Measurements from ENCODE around the gene SLC9A7.

SLC9A7 gene

GRCh38 chrX:46626566-46626965 lies 132.4 kb downstream of the SLC9A7 start:
- no peak overlapping the region for H3K4me3 ChIP-seq (ENCODE audit: low read length)
- DNase-seq (ENCODE audit: low read depth, low spot score), result no peak

- no peak for DNase-seq (ENCODE audit: low read depth, low spot score)
- no peak overlapping the region for H3K4me3 ChIP-seq (ENCODE audit: low read length)
Observed at GRCh38 chrX:46624090-46624786, 134.7 kb downstream of the SLC9A7 start.

GRCh38 chrX:46621572-46621971 lies 137.3 kb downstream of the SLC9A7 start:
- H3K4me3 ChIP-seq (ENCODE audit: low read length), result no peak overlapping the region
- no peak for DNase-seq (ENCODE audit: low read depth, low spot score)

- DNase-seq (ENCODE audit: low read depth, low spot score), result no peak
Observed at GRCh38 chrX:46620505-46620904, 138.4 kb downstream of the SLC9A7 start.

GRCh38 chrX:46618947-46619346 lies 140.0 kb downstream of the SLC9A7 start:
- no peak for DNase-seq (ENCODE audit: low read depth, low spot score)
- H3K4me3 ChIP-seq (ENCODE audit: low read length), result no peak overlapping the region

More at GRCh38 chrX:46620505-46620904, 138.4 kb downstream of the SLC9A7 start:
- no peak overlapping the region for H3K4me3 ChIP-seq (ENCODE audit: low read length)

GRCh38 chrX:46617906-46618305 lies 141.0 kb downstream of the SLC9A7 start:
- no peak for DNase-seq (ENCODE audit: low read depth, low spot score)
- H3K4me3 ChIP-seq (ENCODE audit: low read length), result no peak overlapping the region

- H3K4me3 ChIP-seq (ENCODE audit: low read length), result no peak overlapping the region
- DNase-seq (ENCODE audit: low read depth, low spot score), result peak; percentile 84
Observed at GRCh38 chrX:46611658-46612362, 147.1 kb downstream of the SLC9A7 start.

- peak; percentile 32 for DNase-seq (ENCODE audit: low read depth, low spot score)
- no peak overlapping the region for H3K4me3 ChIP-seq (ENCODE audit: low read length)
Observed at GRCh38 chrX:46610070-46610658, 148.8 kb downstream of the SLC9A7 start.

- no peak for DNase-seq (ENCODE audit: low read depth, low spot score)
- no peak overlapping the region for H3K4me3 ChIP-seq (ENCODE audit: low read length)
Observed at GRCh38 chrX:46607916-46608315, 151.0 kb downstream of the SLC9A7 start.

GRCh38 chrX:46602468-46603102 lies 156.3 kb downstream of the SLC9A7 start:
- DNase-seq (ENCODE audit: low read depth, low spot score), result no peak
- no peak overlapping the region for H3K4me3 ChIP-seq (ENCODE audit: low read length)

- H3K4me3 ChIP-seq (ENCODE audit: low read length), result no peak overlapping the region
- DNase-seq (ENCODE audit: low read depth, low spot score), result no peak
Observed at GRCh38 chrX:46601283-46601682, 157.6 kb downstream of the SLC9A7 start.

GRCh38 chrX:46599051-46599560 lies 159.8 kb downstream of the SLC9A7 start:
- no peak for DNase-seq (ENCODE audit: low read depth, low spot score)

GRCh38 chrX:46597771-46598170 lies 161.1 kb downstream of the SLC9A7 start:
- H3K4me3 ChIP-seq (ENCODE audit: low read length), result no peak overlapping the region
- no peak for DNase-seq (ENCODE audit: low read depth, low spot score)

More at GRCh38 chrX:46599051-46599560, 159.8 kb downstream of the SLC9A7 start:
- no peak overlapping the region for H3K4me3 ChIP-seq (ENCODE audit: low read length)

- H3K4me3 ChIP-seq (ENCODE audit: low read length), result no peak overlapping the region
- DNase-seq (ENCODE audit: low read depth, low spot score), result no peak
Observed at GRCh38 chrX:46597208-46597607, 161.7 kb downstream of the SLC9A7 start.

GRCh38 chrX:46595084-46595483 lies 163.8 kb downstream of the SLC9A7 start:
- no peak overlapping the region for H3K4me3 ChIP-seq (ENCODE audit: low read length)
- DNase-seq (ENCODE audit: low read depth, low spot score), result no peak

GRCh38 chrX:46589977-46590723 lies 168.8 kb downstream of the SLC9A7 start:
- DNase-seq (ENCODE audit: low read depth, low spot score), result no peak
- no peak overlapping the region for H3K4me3 ChIP-seq (ENCODE audit: low read length)

GRCh38 chrX:46588263-46588662 lies 170.7 kb downstream of the SLC9A7 start:
- DNase-seq (ENCODE audit: low read depth, low spot score), result peak; percentile 75
- H3K4me3 ChIP-seq (ENCODE audit: low read length), result peak overlapping the region; percentile 16

- no peak for DNase-seq (ENCODE audit: low read depth, low spot score)
- H3K4me3 ChIP-seq (ENCODE audit: low read length), result peak overlapping the region; percentile 7; the same call in 1 of the 2 replicates
Observed at GRCh38 chrX:46587753-46588171, 171.2 kb downstream of the SLC9A7 start.

- no peak overlapping the region for H3K4me3 ChIP-seq (ENCODE audit: low read length)
- DNase-seq (ENCODE audit: low read depth, low spot score), result no peak
Observed at GRCh38 chrX:46587158-46587557, 171.8 kb downstream of the SLC9A7 start.

All from Jurkat, Clone E6-1 (cell line).